Measurements from ENCODE around the gene EPN3.

EPN3 gene

DNA sequence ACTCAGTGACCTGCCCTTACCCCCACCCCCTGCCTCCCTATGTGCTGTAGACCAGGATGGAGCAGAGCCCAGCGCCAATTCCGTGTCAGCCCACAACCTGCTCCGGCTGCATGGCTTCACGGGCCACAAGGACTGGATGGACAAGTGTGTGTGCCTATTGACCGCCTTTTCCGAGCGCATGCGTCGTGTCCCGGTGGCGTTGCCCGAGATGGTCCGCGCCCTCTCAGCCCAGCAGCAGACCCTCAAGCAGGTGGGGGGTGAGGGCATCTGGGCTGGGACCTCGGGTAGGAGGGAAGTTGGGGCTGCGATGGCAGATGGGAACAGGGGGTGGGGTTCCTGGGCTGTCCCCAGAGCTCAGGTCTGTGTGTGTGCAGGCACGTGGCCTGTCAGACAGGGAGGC is 21.7 kb downstream of the EPN3 start:
- Histone ChIP-seq H3K23ac (ENCODE audit: low read length) (no peak overlapping the region), H3K4me3 (ENCODE audit: low read depth, low read length) (no peak overlapping the region), H2AFZ (ENCODE audit: insufficient read depth, low read length, poor library complexity) (no peak overlapping the region), H3K9me3 (ENCODE audit: insufficient read depth, low read depth, low read length) (peaks cover 5% of the 10 kb centered on the region), H3K4ac (ENCODE audit: low read depth, low read length) (no peak overlapping the region), H4K12ac (ENCODE audit: low read depth, low read length) (no peak overlapping the region), H3K4me1 (ENCODE audit: control insufficient read depth in 1 of 2, insufficient read depth in 2 of 2, low read length in 2 of 2) (no peaks in the 10 kb centered on the region), H3K27ac (ENCODE audit: low read depth, low read length) (no peak overlapping the region), H3K27me3 (ENCODE audit: insufficient read depth, low read length) (peaks cover 25% of the 10 kb centered on the region), H2AK5ac (ENCODE audit: low read length) (no peak overlapping the region), H4K91ac (ENCODE audit: low read depth, low read length) (no peak overlapping the region), H3K79me1 (ENCODE audit: low read length) (no peaks in the 10 kb centered on the region), H3K18ac (ENCODE audit: low read length) (no peak overlapping the region), H2BK12ac (ENCODE audit: low read length) (no peak overlapping the region), H3K36me3 (ENCODE audit: control insufficient read depth in 1 of 2, insufficient read depth in 2 of 2, low read length in 2 of 2) (no peaks in the 10 kb centered on the region), H4K8ac (ENCODE audit: low read depth, low read length) (no peak overlapping the region), H2BK5ac (ENCODE audit: low read depth, low read length, poor library complexity) (no peak overlapping the region), H3K14ac (ENCODE audit: low read length) (no peak overlapping the region), H3K79me2 (ENCODE audit: control insufficient read depth, insufficient read depth, low read length, poor library complexity) (no peaks in the 10 kb centered on the region), H3K4me2 (ENCODE audit: low read length) (no peak overlapping the region), H3K9ac (ENCODE audit: low read length) (no peak overlapping the region), H2BK120ac (ENCODE audit: insufficient read depth, low read length, poor library complexity) (no peak overlapping the region)
- no CpG with 5 or more reads among the region's 17 CpGs for WGBS (ENCODE audit: extremely low coverage, insufficient coverage, insufficient read length)
- no peak for DNase-seq

DNA sequence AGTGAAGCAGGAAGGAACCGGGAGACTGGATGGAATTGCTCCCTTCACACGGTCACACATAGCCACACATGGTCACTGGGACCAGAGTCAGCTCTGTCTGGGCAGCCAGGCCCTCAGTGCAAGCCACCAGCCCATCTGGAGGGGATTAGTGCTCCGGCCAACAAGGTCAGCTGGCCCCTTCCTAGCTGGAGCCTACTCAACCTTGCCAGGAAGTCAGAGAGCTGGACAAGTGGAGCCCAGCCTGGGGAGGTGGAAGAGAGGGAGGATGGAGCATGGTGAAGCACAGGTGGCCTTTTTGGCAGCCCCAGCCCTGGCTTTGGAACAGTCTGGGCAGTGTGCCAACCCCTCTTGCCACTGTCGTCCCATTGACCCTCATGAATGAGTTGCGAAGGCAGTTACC is 24.3 kb downstream of the EPN3 start:
- Histone ChIP-seq H3K9me3 (ENCODE audit: insufficient read depth, low read depth, low read length) (peaks cover 10% of the 10 kb centered on the region), H3K27ac (ENCODE audit: low read depth, low read length) (no peak overlapping the region), H3K79me2 (ENCODE audit: control insufficient read depth, insufficient read depth, low read length, poor library complexity) (no peaks in the 10 kb centered on the region), H2BK12ac (ENCODE audit: low read length) (no peak overlapping the region), H3K4me2 (ENCODE audit: low read length) (no peak overlapping the region), H4K12ac (ENCODE audit: low read depth, low read length) (no peak overlapping the region), H3K4me1 (ENCODE audit: control insufficient read depth in 1 of 2, insufficient read depth in 2 of 2, low read length in 2 of 2) (peaks cover 6 to 13% of the 10 kb centered on the region in 2 experiments), H2AK5ac (ENCODE audit: low read length) (no peak overlapping the region), H3K23ac (ENCODE audit: low read length) (no peak overlapping the region), H3K36me3 (ENCODE audit: control insufficient read depth in 1 of 2, insufficient read depth in 2 of 2, low read length in 2 of 2) (no peaks in the 10 kb centered on the region), H3K79me1 (ENCODE audit: low read length) (no peaks in the 10 kb centered on the region), H4K91ac (ENCODE audit: low read depth, low read length) (no peak overlapping the region), H3K18ac (ENCODE audit: low read length) (no peak overlapping the region), H2BK5ac (ENCODE audit: low read depth, low read length, poor library complexity) (no peak overlapping the region), H2AFZ (ENCODE audit: insufficient read depth, low read length, poor library complexity) (no peak overlapping the region), H3K4ac (ENCODE audit: low read depth, low read length) (no peak overlapping the region), H4K8ac (ENCODE audit: low read depth, low read length) (no peak overlapping the region), H3K14ac (ENCODE audit: low read length) (no peak overlapping the region), H3K9ac (ENCODE audit: low read length) (no peak overlapping the region), H3K27me3 (ENCODE audit: insufficient read depth, low read length) (peaks cover 49% of the 10 kb centered on the region), H2BK120ac (ENCODE audit: insufficient read depth, low read length, poor library complexity) (no peak overlapping the region), H3K4me3 (ENCODE audit: low read depth, low read length) (no peak overlapping the region)
- no peak for DNase-seq
- no CpG with 5 or more reads among the region's 5 CpGs for WGBS (ENCODE audit: extremely low coverage, insufficient coverage, insufficient read length)

DNA sequence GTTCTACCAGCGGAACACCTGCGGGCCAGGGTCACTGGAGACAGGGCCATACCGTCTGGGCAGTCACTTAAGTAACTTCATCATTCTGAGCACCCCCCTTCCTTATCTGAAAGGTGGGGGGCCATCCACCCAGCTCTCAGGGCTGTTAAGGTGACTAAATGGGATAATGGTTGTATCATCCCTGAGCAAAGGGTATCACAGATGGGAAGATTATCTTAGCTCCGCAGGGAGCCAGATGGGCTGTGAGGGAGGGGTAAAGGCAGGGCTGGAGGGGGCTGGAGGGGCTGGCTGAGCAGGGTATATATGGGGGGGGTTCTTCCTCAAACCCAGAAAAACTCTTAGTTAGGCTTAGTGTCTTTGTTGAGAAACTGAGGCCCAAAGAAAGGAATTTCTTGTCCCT is 25.1 kb downstream of the EPN3 start:
- Histone ChIP-seq H3K23ac (ENCODE audit: low read length) (no peak overlapping the region), H3K4me3 (ENCODE audit: low read depth, low read length) (no peak overlapping the region), H2BK5ac (ENCODE audit: low read depth, low read length, poor library complexity) (no peak overlapping the region), H3K4ac (ENCODE audit: low read depth, low read length) (no peak overlapping the region), H3K4me1 (ENCODE audit: control insufficient read depth in 1 of 2, insufficient read depth in 2 of 2, low read length in 2 of 2) (peaks cover 6 to 13% of the 10 kb centered on the region in 2 experiments), H2AK5ac (ENCODE audit: low read length) (no peak overlapping the region), H3K9ac (ENCODE audit: low read length) (no peak overlapping the region), H4K91ac (ENCODE audit: low read depth, low read length) (no peak overlapping the region), H2BK120ac (ENCODE audit: insufficient read depth, low read length, poor library complexity) (no peak overlapping the region), H4K8ac (ENCODE audit: low read depth, low read length) (no peak overlapping the region), H3K79me1 (ENCODE audit: low read length) (no peaks in the 10 kb centered on the region), H3K4me2 (ENCODE audit: low read length) (no peak overlapping the region), H3K79me2 (ENCODE audit: control insufficient read depth, insufficient read depth, low read length, poor library complexity) (no peaks in the 10 kb centered on the region), H3K27me3 (ENCODE audit: insufficient read depth, low read length) (peaks cover 56% of the 10 kb centered on the region), H3K9me3 (ENCODE audit: insufficient read depth, low read depth, low read length) (peaks cover 11% of the 10 kb centered on the region), H2AFZ (ENCODE audit: insufficient read depth, low read length, poor library complexity) (no peak overlapping the region), H2BK12ac (ENCODE audit: low read length) (no peak overlapping the region), H4K12ac (ENCODE audit: low read depth, low read length) (no peak overlapping the region), H3K18ac (ENCODE audit: low read length) (no peak overlapping the region), H3K36me3 (ENCODE audit: control insufficient read depth in 1 of 2, insufficient read depth in 2 of 2, low read length in 2 of 2) (no peaks in the 10 kb centered on the region), H3K27ac (ENCODE audit: low read depth, low read length) (no peak overlapping the region), H3K14ac (ENCODE audit: low read length) (no peak overlapping the region)
- WGBS (ENCODE audit: extremely low coverage, insufficient coverage, insufficient read length) = no CpG with 5 or more reads among the region's 4 CpGs
- no peak for DNase-seq

DNA sequence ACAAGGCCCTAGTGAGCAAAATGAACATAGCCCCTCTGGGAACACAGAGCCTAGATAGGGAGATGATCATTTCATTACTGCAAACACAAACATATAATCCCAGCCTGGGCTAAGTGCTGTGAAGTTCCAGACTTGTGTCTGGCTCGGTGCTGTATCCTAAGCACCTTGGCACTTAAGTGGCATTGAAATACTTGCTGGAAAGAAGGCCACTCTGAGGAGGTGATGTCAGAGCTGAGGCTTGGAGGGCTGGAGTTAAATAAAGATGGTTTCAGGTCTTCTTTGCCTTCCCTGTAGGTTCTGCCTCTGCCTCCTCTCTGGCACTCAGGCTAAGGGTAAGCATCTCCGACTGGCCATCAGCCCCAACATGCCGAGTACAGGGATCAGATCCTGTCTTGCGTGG is 25.6 kb downstream of the EPN3 start:
- Histone ChIP-seq H3K27me3 (ENCODE audit: insufficient read depth, low read length) (peaks cover 61% of the 10 kb centered on the region), H2AFZ (ENCODE audit: insufficient read depth, low read length, poor library complexity) (no peak overlapping the region), H4K8ac (ENCODE audit: low read depth, low read length) (no peak overlapping the region), H3K27ac (ENCODE audit: low read depth, low read length) (no peak overlapping the region), H2BK120ac (ENCODE audit: insufficient read depth, low read length, poor library complexity) (no peak overlapping the region), H2BK5ac (ENCODE audit: low read depth, low read length, poor library complexity) (no peak overlapping the region), H3K4ac (ENCODE audit: low read depth, low read length) (no peak overlapping the region), H4K12ac (ENCODE audit: low read depth, low read length) (no peak overlapping the region), H3K4me1 (ENCODE audit: control insufficient read depth in 1 of 2, insufficient read depth in 2 of 2, low read length in 2 of 2) (peaks cover 6 to 13% of the 10 kb centered on the region in 2 experiments), H3K79me2 (ENCODE audit: control insufficient read depth, insufficient read depth, low read length, poor library complexity) (no peaks in the 10 kb centered on the region), H3K4me2 (ENCODE audit: low read length) (no peak overlapping the region), H3K79me1 (ENCODE audit: low read length) (no peaks in the 10 kb centered on the region), H3K36me3 (ENCODE audit: control insufficient read depth in 1 of 2, insufficient read depth in 2 of 2, low read length in 2 of 2) (no peaks in the 10 kb centered on the region), H2BK12ac (ENCODE audit: low read length) (no peak overlapping the region), H2AK5ac (ENCODE audit: low read length) (no peak overlapping the region), H3K9ac (ENCODE audit: low read length) (no peak overlapping the region), H3K18ac (ENCODE audit: low read length) (no peak overlapping the region), H3K23ac (ENCODE audit: low read length) (no peak overlapping the region), H3K4me3 (ENCODE audit: low read depth, low read length) (no peak overlapping the region), H4K91ac (ENCODE audit: low read depth, low read length) (no peak overlapping the region), H3K9me3 (ENCODE audit: insufficient read depth, low read depth, low read length) (peaks cover 11% of the 10 kb centered on the region), H3K14ac (ENCODE audit: low read length) (no peak overlapping the region)
- no peak for DNase-seq
- no CpG with 5 or more reads among the region's 4 CpGs for WGBS (ENCODE audit: extremely low coverage, insufficient coverage, insufficient read length)
